ENCODE results near the gene VWF.

- TF ChIP-seq POLR2A (IDR thresholded peaks at IDR 0.05) (no peak), CTCF (IDR thresholded peaks at IDR 0.05 in 4 of 5, conservative IDR thresholded peaks at IDR 0.05 in 1 of 5) (no peak)
These were observed 142.4 kb downstream of the VWF start for GRCh38 chr12:5982106-5982505.

Data from gastrocnemius medialis (tissue), 4 donors.